Diencephalon (tissue), 1 donor: Measurements from ENCODE around the gene AGL. TPM values are rescaled to one million over a fixed set of nuclear protein-coding genes. Genes with fewer than 3 reads are reported as not detected.

Source experiments
- small RNA-seq: library from RNA; depleted of rRNA; stranded (forward); fragments of <200 nt; gene quantifications from one replicate; pipeline ENCODE3, GENCODE V24; 2014
- total RNA-seq: library from RNA; depleted of rRNA; stranded (reverse); fragments of >200 nt; gene quantifications from one replicate; pipeline ENCODE4 v1.2.3, GENCODE V29; 2014

AGL gene
- 47.7 TPM for total RNA-seq

GRCh38 chr1:99849744-99850458, at the start of gene AGL:
Gene AGL (plus strand): TSS chr1:99850361. CDS start chr1:99851043, 682 bp downstream.

GRCh38 chr1:99969729-99970621, 119.8 kb downstream of the AGL start, which contains the start of gene SLC35A3:
Gene SLC35A3 (plus strand): TSS chr1:99969996. CDS start chr1:99993555, 23,559 bp downstream.

Small RNA genes lying within 50 kb of the gene (small RNA-seq; reads per million reads assigned to genes)
- not detected for gene AC096949.1

Other genes starting within 250 kb of the AGL start
- 12.2 TPM for gene PALMD, start 204.2 kb upstream of the AGL start, total RNA-seq
- 3.7 TPM for gene FRRS1, start 83.7 kb upstream of the AGL start, total RNA-seq
- gene SLC35A3, start 119.6 kb downstream of the AGL start, total RNA-seq, result 27.9 TPM